ENCODE data around the gene SLC23A1. TPM values are rescaled to one million over a fixed set of nuclear protein-coding genes. Genes with fewer than 3 reads are reported as not detected.
A peak's percentile ranks its signal among the peaks of the same experiment; 100 is the strongest.

SLC23A1 gene
- total and polyA plus RNA-seq, 9 of the 15 experiments (the other 6 are each of a cell fraction or from before 2014, with no cell fraction given) = 0.03 to 0.20 (median 0.05) TPM; not detected in 5

- TF ChIP-seq CTCF (IDR thresholded peaks at IDR 0.05 in 2 of 3, conservative IDR thresholded peaks at IDR 0.05 in 1 of 3; ENCODE audit: insufficient read depth in 2 of 3, low read depth in 1 of 3, low read length in 3 of 3) = peak; percentile 67 to 77 (median 75)
- no peak for TF ChIP-seq CREB1 (IDR thresholded peaks at IDR 0.05)
- 0 out of 2 replicates have a peak, but pooled peaks have one; percentile 10 for TF ChIP-seq CREB1 (CRISPR knock-in tag; IDR thresholded peaks at IDR 0.05)
- TF ChIP-seq ZBTB33 (CRISPR knock-in tag; IDR thresholded peaks at IDR 0.05) = 0 out of 2 replicates have a peak, but pooled peaks have one; percentile 20
- TF ChIP-seq FOXP4 (CRISPR knock-in tag; IDR thresholded peaks at IDR 0.05; ENCODE audit: borderline replicate concordance) = no peak
- TF ChIP-seq PTRF (tag; IDR thresholded peaks at IDR 0.05) = no peak
- TF ChIP-seq ESRRA (IDR thresholded peaks at IDR 0.05; ENCODE audit: borderline replicate concordance, low read depth) = 0 out of 2 replicates have a peak, but pooled peaks have one; percentile 34
- TF ChIP-seq MAFF (IDR thresholded peaks at IDR 0.05; ENCODE audit: low read length) = no peak
- TF ChIP-seq ZNF766 (CRISPR knock-in tag; conservative IDR thresholded peaks at IDR 0.05) = 0 out of 2 replicates have a peak, but pooled peaks have one; percentile 42
- TF ChIP-seq CREM (IDR thresholded peaks at IDR 0.05; ENCODE audit: low read depth) = peak; percentile 34; the same call in 1 of the 2 replicates
- TF ChIP-seq FOSL1 (tag; conservative IDR thresholded peaks at IDR 0.05) = 0 out of 2 replicates have a peak, but pooled peaks have one; percentile 36
- TF ChIP-seq FOXK2 (conservative IDR thresholded peaks at IDR 0.05 in 1 of 2, IDR thresholded peaks at IDR 0.05 in 1 of 2; ENCODE audit: low read depth in 2 of 2) = peak in 1 of 2 experiments; percentile 35; a peak in 1 of 4 replicates
- TF ChIP-seq ZNF639 (CRISPR knock-in tag; conservative IDR thresholded peaks at IDR 0.05 in 1 of 2, IDR thresholded peaks at IDR 0.05 in 1 of 2) = 0 out of 4 replicates have a peak, but pooled peaks of 1 of the 2 experiments have one; percentile 22
- TF ChIP-seq HES1 (IDR thresholded peaks at IDR 0.05; ENCODE audit: low read depth) = 0 out of 2 replicates have a peak, but pooled peaks have one; percentile 5
- TF ChIP-seq MAZ (CRISPR knock-in tag; conservative IDR thresholded peaks at IDR 0.05 in 1 of 2, IDR thresholded peaks at IDR 0.05 in 1 of 2) = peak in 1 of 2 experiments; percentile 70; a peak in 2 of 4 replicates
- no peak for TF ChIP-seq BCOR (IDR thresholded peaks at IDR 0.05)
These were observed 2.3 kb upstream of the SLC23A1 start (continued) for GRCh38 chr5:139385061-139386049.
